Measurements from ENCODE around the gene SPRYD7. TPM values are rescaled to one million over a fixed set of nuclear protein-coding genes. Genes with fewer than 3 reads are reported as not detected.

The SPRYD7 gene
- total and polyA plus RNA-seq, 2 of the 13 experiments (the other 11 are each of a cell fraction or from before 2014, with no cell fraction given): 2.7 to 5.9 TPM

- TF ChIP-seq ZNF292 (CRISPR knock-in tag; IDR thresholded peaks at IDR 0.05; ENCODE audit: borderline replicate concordance, low read depth) (peak; percentile 86), TCF12 (IDR thresholded peaks at IDR 0.05) (no peak), TCF12 (CRISPR knock-in tag; IDR thresholded peaks at IDR 0.05) (0 out of 2 replicates have a peak, but pooled peaks have one; percentile 69), HMG20A (CRISPR knock-in tag; IDR thresholded peaks at IDR 0.05; ENCODE audit: borderline replicate concordance) (no peak; the same call in 1 of the 2 replicates), SAP130 (CRISPR knock-in tag; IDR thresholded peaks at IDR 0.05; ENCODE audit: low read depth) (peak; percentile 93), SRSF1 (optimal IDR thresholded peaks at IDR 0.05; ENCODE audit: low read depth, low read length) (peak; percentile 89), ADNP (CRISPR knock-in tag; IDR thresholded peaks at IDR 0.05) (no peak), ZSCAN21 (CRISPR knock-in tag; IDR thresholded peaks at IDR 0.05; ENCODE audit: borderline replicate concordance) (peak; percentile 72; the same call in 1 of the 2 replicates), NCOA5 (CRISPR knock-in tag; IDR thresholded peaks at IDR 0.05) (no peak), ZNF549 (CRISPR knock-in tag; IDR thresholded peaks at IDR 0.05) (no peak), ATF7 (IDR thresholded peaks at IDR 0.05) (no peak), ATF7 (CRISPR knock-in tag; IDR thresholded peaks at IDR 0.05) (no peak), ZBTB20 (CRISPR knock-in tag; IDR thresholded peaks at IDR 0.05; ENCODE audit: borderline replicate concordance, low read depth) (peak; percentile 74; the same call in 1 of the 2 replicates), AGO2 (optimal IDR thresholded peaks at IDR 0.05; ENCODE audit: low read depth, low read length) (peak; percentile 35), ZNF17 (CRISPR knock-in tag; IDR thresholded peaks at IDR 0.05) (no peak), HNRNPL (IDR thresholded peaks at IDR 0.05; ENCODE audit: low read depth, low read length) (no peak), ZNF18 (CRISPR knock-in tag; IDR thresholded peaks at IDR 0.05; ENCODE audit: insufficient replicate concordance) (peak; percentile 21), ZBTB21 (CRISPR knock-in tag; IDR thresholded peaks at IDR 0.05) (peak; percentile 38; the same call in 1 of the 2 replicates), ZMAT3 (CRISPR knock-in tag; conservative IDR thresholded peaks at IDR 0.05) (peak; percentile 73; the same call in 1 of the 2 replicates), ZNF672 (CRISPR knock-in tag; IDR thresholded peaks at IDR 0.05) (no peak), SETDB1 (CRISPR knock-in tag; IDR thresholded peaks at IDR 0.05; ENCODE audit: borderline replicate concordance) (no peak), ZZZ3 (CRISPR knock-in tag; IDR thresholded peaks at IDR 0.05; ENCODE audit: borderline replicate concordance) (0 out of 2 replicates have a peak, but pooled peaks have one; percentile 53), SKI (IDR thresholded peaks at IDR 0.05; ENCODE audit: partially characterized antibody) (peak; percentile 87), SIX1 (CRISPR knock-in tag; IDR thresholded peaks at IDR 0.05; ENCODE audit: borderline replicate concordance) (0 out of 2 replicates have a peak, but pooled peaks have one; percentile 32), ZNF639 (CRISPR knock-in tag; conservative IDR thresholded peaks at IDR 0.05) (peak; percentile 57), ATF2 (CRISPR knock-in tag; IDR thresholded peaks at IDR 0.05) (peak; percentile 40; the same call in 1 of the 2 replicates), HES4 (CRISPR knock-in tag; IDR thresholded peaks at IDR 0.05; ENCODE audit: borderline replicate concordance) (0 out of 2 replicates have a peak, but pooled peaks have one; percentile 10)
These were observed at the start of gene SPRYD7 (continued) for GRCh38 chr13:49936075-49936967.
